ENCODE results near the gene FGF22. TPM values are rescaled to one million over a fixed set of nuclear protein-coding genes. Genes with fewer than 3 reads are reported as not detected.
A peak's percentile ranks its signal among the peaks of the same experiment; 100 is the strongest.
"Not testable (repeated sequence)": the region's sequence is repeated elsewhere in the genome, so short reads cannot be mapped to it uniquely, and the experiment has no call there.

Gene FGF22
- total and polyA plus RNA-seq, 2 donors: 0.25 TPM; not detected in 1

DNA sequence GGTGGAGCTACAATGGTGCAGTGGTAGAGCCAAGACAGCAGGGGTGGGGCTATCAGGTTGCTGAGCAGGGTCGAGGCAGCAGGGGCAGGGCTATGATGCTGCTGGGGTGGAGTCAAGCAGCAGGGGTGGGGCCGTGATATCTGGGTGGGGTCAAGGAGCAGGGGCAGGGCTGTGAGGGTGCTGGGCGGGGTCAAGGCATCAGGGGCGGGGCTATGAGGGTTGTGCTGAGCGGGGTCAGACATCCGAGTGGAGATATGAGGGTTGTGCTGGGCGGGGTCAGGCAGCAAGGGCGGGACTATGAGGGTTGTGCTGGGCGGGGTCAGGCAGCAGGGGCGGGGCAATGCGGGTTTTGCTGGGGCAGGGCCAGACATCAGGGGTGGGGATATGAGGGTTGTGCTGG, 35.3 kb upstream of the FGF22 start:
- Histone ChIP-seq H3K4me1 (ENCODE audit: control insufficient read depth in 2 of 2, insufficient read depth in 2 of 2, low read length in 2 of 2) (no peaks in the 10 kb centered on the region), H3K27ac (ENCODE audit: low read depth in 1 of 2, low read length in 1 of 2) (no peak overlapping the region), H3K36me3 (ENCODE audit: control insufficient read depth in 2 of 2, insufficient read depth in 2 of 2, low read length in 1 of 2) (no peaks in the 10 kb centered on the region), H3K9me3 (ENCODE audit: control insufficient read depth in 2 of 2, insufficient read depth in 1 of 2, low read length in 1 of 2) (peaks cover 0 to 14% of the 10 kb centered on the region in 2 donors), H3K4me3 (ENCODE audit: low read length in 2 of 2) (no peak overlapping the region), H3K27me3 (ENCODE audit: control insufficient read depth in 2 of 2, insufficient read depth in 1 of 2, low read length in 1 of 2) (no peaks in the 10 kb centered on the region)
- no peak for DNase-seq (ENCODE audit: low read depth in 6 of 9, low spot score in 9 of 9)
- WGBS: 94% methylated on average over 11 of the region's 11 CpGs

DNA sequence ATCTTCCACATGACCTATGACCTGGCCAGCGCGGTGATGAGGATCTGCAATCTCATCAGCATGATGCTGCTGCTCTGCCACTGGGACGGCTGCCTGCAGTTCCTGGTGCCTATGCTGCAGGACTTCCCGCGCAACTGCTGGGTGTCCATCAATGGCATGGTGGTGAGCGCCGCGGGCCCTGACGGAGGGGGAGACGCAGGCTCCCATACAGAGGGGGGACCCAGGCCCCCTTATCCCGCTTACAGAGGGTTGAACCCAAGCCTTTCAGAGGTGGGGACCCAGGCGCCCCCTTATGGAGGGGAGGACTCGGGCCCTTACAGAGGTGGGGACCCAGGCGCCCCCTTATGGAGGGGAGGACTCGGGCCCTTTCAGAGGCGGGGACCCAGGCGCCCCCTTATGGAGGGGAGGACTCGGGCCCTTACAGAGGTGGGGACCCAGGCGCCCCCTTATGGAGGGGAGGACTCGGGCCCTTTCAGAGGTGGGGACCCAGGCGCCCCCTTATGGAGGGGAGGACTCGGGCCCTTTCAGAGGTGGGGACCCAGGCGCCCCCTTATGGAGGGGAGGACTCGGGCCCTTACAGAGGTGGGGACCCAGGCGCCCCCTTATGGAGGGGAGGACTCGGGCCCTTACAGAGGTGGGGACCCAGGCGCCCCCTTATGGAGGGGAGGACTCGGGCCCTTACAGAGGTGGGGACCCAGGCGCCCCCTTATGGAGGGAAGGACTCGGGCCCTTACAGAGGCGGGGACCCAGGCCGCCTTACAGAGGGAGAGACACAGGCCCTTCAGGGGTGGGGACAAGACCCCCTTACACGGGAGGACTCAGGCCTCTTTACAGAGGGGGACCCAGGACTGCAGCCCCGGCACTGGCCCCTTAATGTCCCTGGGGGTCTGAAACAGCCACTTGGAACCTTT, 34.4 kb upstream of the FGF22 start:
- not testable (repeated sequence) for H3K27ac ChIP-seq (ENCODE audit: low read depth in 1 of 2, low read length in 1 of 2); H3K4me1 ChIP-seq (ENCODE audit: control insufficient read depth in 2 of 2, insufficient read depth in 2 of 2, low read length in 2 of 2); H3K36me3 ChIP-seq (ENCODE audit: control insufficient read depth in 2 of 2, insufficient read depth in 2 of 2, low read length in 1 of 2); DNase-seq (ENCODE audit: low read depth in 6 of 9, low spot score in 9 of 9); H3K27me3 ChIP-seq (ENCODE audit: control insufficient read depth in 2 of 2, insufficient read depth in 1 of 2, low read length in 1 of 2); H3K4me3 ChIP-seq (ENCODE audit: low read length in 2 of 2)
- 91% methylated on average over 33 of the region's 34 CpGs for WGBS
- peaks cover 0 to 14% of the 10 kb centered on the region in 2 donors for H3K9me3 ChIP-seq (ENCODE audit: control insufficient read depth in 2 of 2, insufficient read depth in 1 of 2, low read length in 1 of 2)

GRCh38 chr19:607301-608154, 32.2 kb upstream of the FGF22 start:
- 91% methylated on average over 30 of the region's 30 CpGs for WGBS
- H3K27ac ChIP-seq (ENCODE audit: low read depth in 1 of 2, low read length in 1 of 2): no peak overlapping the region
- peaks cover 4 to 15% of the 10 kb centered on the region in 2 donors for H3K4me1 ChIP-seq (ENCODE audit: control insufficient read depth in 2 of 2, insufficient read depth in 2 of 2, low read length in 2 of 2)
- H3K4me3 ChIP-seq (ENCODE audit: low read length in 2 of 2): no peak overlapping the region
- H3K27me3 ChIP-seq (ENCODE audit: control insufficient read depth in 2 of 2, insufficient read depth in 1 of 2, low read length in 1 of 2): no peaks in the 10 kb centered on the region
- peaks cover 0 to 4% of the 10 kb centered on the region in 2 donors for H3K9me3 ChIP-seq (ENCODE audit: control insufficient read depth in 2 of 2, insufficient read depth in 1 of 2, low read length in 1 of 2)
- no peaks in the 10 kb centered on the region for H3K36me3 ChIP-seq (ENCODE audit: control insufficient read depth in 2 of 2, insufficient read depth in 2 of 2, low read length in 1 of 2)
- no peak for DNase-seq (ENCODE audit: low read depth in 6 of 9, low spot score in 9 of 9)

DNA sequence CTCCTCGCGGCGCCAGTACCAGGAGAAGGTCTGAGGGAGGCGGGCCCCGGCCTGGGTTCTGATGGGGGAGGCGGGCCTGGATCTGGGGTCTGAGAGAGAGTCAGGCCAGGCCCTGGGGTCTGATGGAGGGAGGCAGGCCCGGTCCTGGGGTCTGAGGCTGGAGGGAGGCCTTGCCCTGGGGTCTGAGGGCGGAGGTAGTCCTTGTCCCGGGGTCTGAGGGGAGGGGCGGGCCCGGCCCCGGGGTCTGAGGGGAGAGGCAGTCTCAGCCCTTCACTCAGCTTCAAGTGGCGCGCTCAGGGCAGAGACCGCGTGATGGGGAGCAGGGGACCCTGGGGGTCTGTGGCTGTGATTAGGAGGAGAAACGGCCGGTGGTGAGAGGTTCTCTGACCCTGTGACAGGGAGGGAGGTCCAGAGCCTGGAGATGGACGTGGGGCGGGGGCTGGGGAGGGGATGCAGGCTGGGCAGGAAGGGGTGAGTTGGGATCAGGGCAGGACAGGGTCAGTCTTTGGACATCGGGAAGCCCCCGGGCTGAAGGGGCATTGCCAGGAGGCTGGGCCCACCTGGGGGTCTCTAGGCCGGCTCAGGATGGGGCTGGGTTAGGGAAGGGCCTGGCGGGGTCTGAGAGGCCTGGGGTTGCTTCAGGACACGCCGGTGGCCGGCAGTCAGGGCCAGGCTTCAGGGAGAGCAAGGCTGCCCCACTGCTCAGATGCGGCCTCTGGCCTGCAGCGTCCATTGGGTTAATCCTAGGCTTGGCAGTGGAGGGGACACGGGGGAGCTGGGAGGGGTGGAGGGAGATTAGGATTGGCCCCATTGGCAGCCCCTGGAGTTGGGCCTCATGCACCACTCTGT, 31.3 kb upstream of the FGF22 start:
- Histone ChIP-seq H3K27ac (ENCODE audit: low read depth in 1 of 2, low read length in 1 of 2) (peak overlapping the region in 1 of 2 donors; percentile 18), H3K27me3 (ENCODE audit: control insufficient read depth in 2 of 2, insufficient read depth in 1 of 2, low read length in 1 of 2) (no peaks in the 10 kb centered on the region), H3K36me3 (ENCODE audit: control insufficient read depth in 2 of 2, insufficient read depth in 2 of 2, low read length in 1 of 2) (no peaks in the 10 kb centered on the region), H3K9me3 (ENCODE audit: control insufficient read depth in 2 of 2, insufficient read depth in 1 of 2, low read length in 1 of 2) (peaks cover 0 to 4% of the 10 kb centered on the region in 2 donors), H3K4me1 (ENCODE audit: control insufficient read depth in 2 of 2, insufficient read depth in 2 of 2, low read length in 2 of 2) (peaks cover 7 to 15% of the 10 kb centered on the region in 2 donors), H3K4me3 (ENCODE audit: low read length in 2 of 2) (no peak overlapping the region)
- no peak for DNase-seq (ENCODE audit: low read depth in 6 of 9, low spot score in 9 of 9)
- 95% methylated on average over 30 of the region's 30 CpGs for WGBS

DNA sequence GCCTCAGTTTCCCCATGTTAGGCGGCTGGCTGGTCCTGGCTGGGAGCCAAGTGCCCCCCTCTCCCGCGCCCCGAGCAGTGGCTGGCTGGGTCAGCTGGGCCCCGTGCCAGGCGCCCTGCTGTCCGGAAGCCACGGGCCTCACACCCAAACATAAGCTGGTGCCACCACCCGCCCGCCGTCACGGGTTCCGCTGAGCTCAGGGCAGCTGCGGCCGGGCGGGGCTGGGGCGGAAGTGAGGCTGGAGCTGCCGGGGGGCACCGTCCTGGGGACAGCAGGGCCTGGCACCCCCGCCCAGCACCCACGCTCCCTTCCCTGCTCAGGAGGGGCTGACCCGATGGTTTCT, 30.7 kb upstream of the FGF22 start:
- DNase-seq (ENCODE audit: low read depth in 6 of 9, low spot score in 9 of 9): no peak
- peaks cover 0 to 4% of the 10 kb centered on the region in 2 donors for H3K9me3 ChIP-seq (ENCODE audit: control insufficient read depth in 2 of 2, insufficient read depth in 1 of 2, low read length in 1 of 2)
- no peak overlapping the region for H3K4me3 ChIP-seq (ENCODE audit: low read length in 2 of 2)
- 84% methylated on average over 22 of the region's 22 CpGs for WGBS
- H3K27me3 ChIP-seq (ENCODE audit: control insufficient read depth in 2 of 2, insufficient read depth in 1 of 2, low read length in 1 of 2): no peaks in the 10 kb centered on the region
- H3K36me3 ChIP-seq (ENCODE audit: control insufficient read depth in 2 of 2, insufficient read depth in 2 of 2, low read length in 1 of 2): no peaks in the 10 kb centered on the region
- peaks cover 7 to 15% of the 10 kb centered on the region in 2 donors for H3K4me1 ChIP-seq (ENCODE audit: control insufficient read depth in 2 of 2, insufficient read depth in 2 of 2, low read length in 2 of 2)
- no peak overlapping the region for H3K27ac ChIP-seq (ENCODE audit: low read depth in 1 of 2, low read length in 1 of 2)

- Histone ChIP-seq H3K4me1 (ENCODE audit: control insufficient read depth in 2 of 2, insufficient read depth in 2 of 2, low read length in 2 of 2) (peaks cover 7 to 15% of the 10 kb centered on the region in 2 donors), H3K4me3 (ENCODE audit: low read length in 2 of 2) (peak overlapping the region; percentile 44 to 71), H3K36me3 (ENCODE audit: control insufficient read depth in 2 of 2, insufficient read depth in 2 of 2, low read length in 1 of 2) (no peaks in the 10 kb centered on the region), H3K27ac (ENCODE audit: low read depth in 1 of 2, low read length in 1 of 2) (peak overlapping the region; percentile 69 to 92), H3K9me3 (ENCODE audit: control insufficient read depth in 2 of 2, insufficient read depth in 1 of 2, low read length in 1 of 2) (peaks cover 0 to under 1% of the 10 kb centered on the region in 2 donors), H3K27me3 (ENCODE audit: control insufficient read depth in 2 of 2, insufficient read depth in 1 of 2, low read length in 1 of 2) (peaks cover 0 to 10% of the 10 kb centered on the region in 2 donors)
- 31% methylated on average over 38 of the region's 38 CpGs for WGBS
- peak in 2 of 9 donors; percentile 22 to 31 for DNase-seq (ENCODE audit: low read depth in 6 of 9, low spot score in 9 of 9)
Observed at GRCh38 chr19:610071-610800, 29.4 kb upstream of the FGF22 start.

- DNase-seq (ENCODE audit: low read depth in 6 of 9, low spot score in 9 of 9): peak in 7 of 9 donors; percentile 39 to 83 (median 59)
- peaks cover 6 to 15% of the 10 kb centered on the region in 2 donors for H3K27me3 ChIP-seq (ENCODE audit: control insufficient read depth in 2 of 2, insufficient read depth in 1 of 2, low read length in 1 of 2)
- peak overlapping the region; percentile 69 to 92 for H3K27ac ChIP-seq (ENCODE audit: low read depth in 1 of 2, low read length in 1 of 2)
- peaks cover 7 to 15% of the 10 kb centered on the region in 2 donors for H3K4me1 ChIP-seq (ENCODE audit: control insufficient read depth in 2 of 2, insufficient read depth in 2 of 2, low read length in 2 of 2)
- peak overlapping the region; percentile 44 to 71 for H3K4me3 ChIP-seq (ENCODE audit: low read length in 2 of 2)
- 21% methylated on average over 36 of the region's 36 CpGs for WGBS
- H3K9me3 ChIP-seq (ENCODE audit: control insufficient read depth in 2 of 2, insufficient read depth in 1 of 2, low read length in 1 of 2): peaks cover 0 to 3% of the 10 kb centered on the region in 2 donors
- no peaks in the 10 kb centered on the region for H3K36me3 ChIP-seq (ENCODE audit: control insufficient read depth in 2 of 2, insufficient read depth in 2 of 2, low read length in 1 of 2)
Observed at GRCh38 chr19:610801-611480, 28.7 kb upstream of the FGF22 start.

GRCh38 chr19:611481-611868, 28.2 kb upstream of the FGF22 start:
- peaks cover 10 to 15% of the 10 kb centered on the region in 2 donors for H3K27me3 ChIP-seq (ENCODE audit: control insufficient read depth in 2 of 2, insufficient read depth in 1 of 2, low read length in 1 of 2)
- H3K27ac ChIP-seq (ENCODE audit: low read depth in 1 of 2, low read length in 1 of 2): no peak overlapping the region
- no peak for DNase-seq (ENCODE audit: low read depth in 6 of 9, low spot score in 9 of 9)
- peaks cover 0 to 3% of the 10 kb centered on the region in 2 donors for H3K9me3 ChIP-seq (ENCODE audit: control insufficient read depth in 2 of 2, insufficient read depth in 1 of 2, low read length in 1 of 2)
- H3K36me3 ChIP-seq (ENCODE audit: control insufficient read depth in 2 of 2, insufficient read depth in 2 of 2, low read length in 1 of 2): no peaks in the 10 kb centered on the region
- peaks cover 7 to 15% of the 10 kb centered on the region in 2 donors for H3K4me1 ChIP-seq (ENCODE audit: control insufficient read depth in 2 of 2, insufficient read depth in 2 of 2, low read length in 2 of 2)
- H3K4me3 ChIP-seq (ENCODE audit: low read length in 2 of 2): no peak overlapping the region
- WGBS: 76% methylated on average over 13 of the region's 13 CpGs

Measured in thymus (tissue), 11 donors.